ENCODE results near the gene ARPC4.

DNA sequence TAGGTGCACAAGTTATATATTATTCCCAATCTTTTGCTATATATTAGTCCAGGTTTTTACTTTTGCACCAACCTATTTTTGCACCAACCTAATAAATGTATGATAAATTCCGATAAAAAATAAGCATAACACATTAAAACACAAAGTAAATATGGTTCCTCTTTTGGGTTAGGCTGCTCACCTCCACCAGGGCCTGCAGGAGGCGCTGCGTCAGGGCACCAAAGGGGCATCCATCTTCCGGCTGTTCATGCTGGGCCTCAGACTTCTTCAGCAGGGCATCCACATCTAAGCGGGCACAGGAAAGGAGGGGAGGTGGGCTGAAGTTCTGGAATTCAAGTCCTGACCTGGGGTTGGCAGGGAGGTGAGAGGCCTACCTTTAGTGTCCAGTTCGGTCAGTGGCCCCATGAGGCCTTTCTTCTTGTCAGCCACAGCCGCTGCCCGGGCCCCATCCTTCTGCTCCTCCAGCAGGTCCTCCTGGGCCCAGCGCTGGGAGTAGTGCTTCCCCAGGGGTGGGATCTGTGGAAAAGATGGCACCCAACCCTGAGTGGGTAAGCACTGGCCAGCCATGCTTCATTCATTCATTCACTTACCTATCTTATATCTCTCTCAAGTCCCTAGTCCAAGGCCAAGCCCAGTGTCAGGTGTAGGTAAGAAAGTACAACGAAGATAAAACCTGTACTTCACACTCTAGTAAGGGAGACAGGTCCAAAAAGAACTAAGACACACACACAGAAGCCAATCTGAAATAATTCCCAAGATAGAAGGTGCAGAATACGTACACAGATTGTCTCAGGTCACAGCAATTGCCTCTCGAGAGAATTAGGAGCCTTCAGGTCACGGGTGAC lies 5.8 kb upstream of the ARPC4 start:
- TF ChIP-seq, protein P1, sequence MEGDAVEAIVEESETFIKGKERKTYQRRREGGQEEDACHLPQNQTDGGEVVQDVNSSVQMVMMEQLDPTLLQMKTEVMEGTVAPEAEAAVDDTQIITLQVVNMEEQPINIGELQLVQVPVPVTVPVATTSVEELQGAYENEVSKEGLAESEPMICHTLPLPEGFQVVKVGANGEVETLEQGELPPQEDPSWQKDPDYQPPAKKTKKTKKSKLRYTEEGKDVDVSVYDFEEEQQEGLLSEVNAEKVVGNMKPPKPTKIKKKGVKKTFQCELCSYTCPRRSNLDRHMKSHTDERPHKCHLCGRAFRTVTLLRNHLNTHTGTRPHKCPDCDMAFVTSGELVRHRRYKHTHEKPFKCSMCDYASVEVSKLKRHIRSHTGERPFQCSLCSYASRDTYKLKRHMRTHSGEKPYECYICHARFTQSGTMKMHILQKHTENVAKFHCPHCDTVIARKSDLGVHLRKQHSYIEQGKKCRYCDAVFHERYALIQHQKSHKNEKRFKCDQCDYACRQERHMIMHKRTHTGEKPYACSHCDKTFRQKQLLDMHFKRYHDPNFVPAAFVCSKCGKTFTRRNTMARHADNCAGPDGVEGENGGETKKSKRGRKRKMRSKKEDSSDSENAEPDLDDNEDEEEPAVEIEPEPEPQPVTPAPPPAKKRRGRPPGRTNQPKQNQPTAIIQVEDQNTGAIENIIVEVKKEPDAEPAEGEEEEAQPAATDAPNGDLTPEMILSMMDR (IDR thresholded peaks at IDR 0.05; ENCODE audit: low read length): peak; percentile 58
- TF ChIP-seq EZH2phosphoT487 (IDR thresholded peaks at IDR 0.05; ENCODE audit: low read length) (no peak), EZH2 (optimal IDR thresholded peaks at IDR 0.05; ENCODE audit: low read depth, low read length) (no peak)

Measured in MM.1S (cell line).